ENCODE results near the gene OR14J1. TPM values are rescaled to one million over a fixed set of nuclear protein-coding genes. Genes with fewer than 3 reads are reported as not detected.
"Not testable (repeated sequence)": the region's sequence is repeated elsewhere in the genome, so short reads cannot be mapped to it uniquely, and the experiment has no call there.

The OR14J1 gene
- total RNA-seq, 1 donor = not detected

DNA sequence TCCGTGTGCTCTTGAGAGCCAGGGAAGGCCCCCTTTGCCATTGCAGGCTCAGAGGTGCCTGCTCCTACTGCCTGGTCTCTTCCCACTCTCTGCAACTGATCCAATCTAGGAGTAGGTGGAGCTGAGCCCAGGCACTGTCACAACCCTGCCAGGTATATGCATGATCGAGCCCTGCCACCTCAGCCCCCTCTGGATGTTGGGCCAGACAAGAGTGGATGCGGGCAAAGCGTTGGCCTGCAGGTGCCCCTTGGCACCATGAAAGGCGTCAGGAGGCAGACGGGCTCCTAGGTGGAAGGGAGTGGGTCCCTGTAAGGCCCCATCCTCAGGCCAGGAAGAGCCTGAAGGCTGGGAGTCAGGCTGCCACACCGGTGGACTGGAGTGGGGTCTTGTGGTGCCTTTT lies 5.9 kb upstream of the OR14J1 start:
- no peak overlapping the region for H3K4me3 ChIP-seq (ENCODE audit: low read depth, low read length)
- TF ChIP-seq, protein P1, sequence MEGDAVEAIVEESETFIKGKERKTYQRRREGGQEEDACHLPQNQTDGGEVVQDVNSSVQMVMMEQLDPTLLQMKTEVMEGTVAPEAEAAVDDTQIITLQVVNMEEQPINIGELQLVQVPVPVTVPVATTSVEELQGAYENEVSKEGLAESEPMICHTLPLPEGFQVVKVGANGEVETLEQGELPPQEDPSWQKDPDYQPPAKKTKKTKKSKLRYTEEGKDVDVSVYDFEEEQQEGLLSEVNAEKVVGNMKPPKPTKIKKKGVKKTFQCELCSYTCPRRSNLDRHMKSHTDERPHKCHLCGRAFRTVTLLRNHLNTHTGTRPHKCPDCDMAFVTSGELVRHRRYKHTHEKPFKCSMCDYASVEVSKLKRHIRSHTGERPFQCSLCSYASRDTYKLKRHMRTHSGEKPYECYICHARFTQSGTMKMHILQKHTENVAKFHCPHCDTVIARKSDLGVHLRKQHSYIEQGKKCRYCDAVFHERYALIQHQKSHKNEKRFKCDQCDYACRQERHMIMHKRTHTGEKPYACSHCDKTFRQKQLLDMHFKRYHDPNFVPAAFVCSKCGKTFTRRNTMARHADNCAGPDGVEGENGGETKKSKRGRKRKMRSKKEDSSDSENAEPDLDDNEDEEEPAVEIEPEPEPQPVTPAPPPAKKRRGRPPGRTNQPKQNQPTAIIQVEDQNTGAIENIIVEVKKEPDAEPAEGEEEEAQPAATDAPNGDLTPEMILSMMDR (IDR thresholded peaks at IDR 0.05; ENCODE audit: insufficient read depth, low read length) = no peak
- no peak for DNase-seq (ENCODE audit: low read depth)

DNA sequence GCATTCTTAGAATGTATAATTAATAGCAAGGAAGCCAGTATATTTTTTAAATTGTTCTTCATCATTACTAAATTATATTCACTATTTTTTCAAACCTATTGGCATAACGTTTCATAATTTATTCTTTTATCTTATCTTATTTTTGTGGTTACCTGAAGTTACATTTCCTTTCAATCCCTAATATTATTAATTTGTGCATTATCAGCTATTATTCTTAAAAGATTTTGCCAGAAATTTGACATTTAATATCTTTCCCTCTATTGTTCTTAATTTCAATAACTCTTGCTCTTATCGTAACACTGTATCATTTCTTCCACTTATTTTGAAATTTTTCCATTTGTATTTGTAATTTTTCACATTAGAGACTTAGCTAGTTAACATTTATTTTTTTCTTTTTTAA lies 18.4 kb downstream of the OR14J1 start:
- TF ChIP-seq, protein P1 (IDR thresholded peaks at IDR 0.05; ENCODE audit: insufficient read depth, low read length) = no peak
- H3K4me3 ChIP-seq (ENCODE audit: low read depth, low read length) = no peak overlapping the region
- no peak for DNase-seq (ENCODE audit: low read depth)

DNA sequence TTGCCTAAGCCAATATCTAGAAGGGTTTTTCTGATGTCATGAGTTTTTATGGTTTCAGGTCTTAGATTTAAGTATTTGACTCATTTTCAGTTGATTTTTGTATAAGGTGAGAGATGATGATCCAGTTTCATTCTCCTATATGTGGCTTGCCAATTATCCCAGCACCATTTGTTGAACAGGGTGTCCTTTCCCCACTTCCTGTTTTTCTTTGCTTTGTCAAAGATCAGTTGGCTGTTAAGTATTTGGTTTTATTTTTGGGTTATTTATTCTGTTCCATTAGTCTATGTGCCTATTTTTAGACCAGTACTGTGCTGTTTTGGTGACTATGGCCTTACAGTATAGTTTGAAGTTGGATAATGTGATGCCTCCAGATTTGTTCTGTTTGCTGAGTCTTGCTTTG lies 21.8 kb downstream of the OR14J1 start:
- DNase-seq (ENCODE audit: low read depth); H3K4me3 ChIP-seq (ENCODE audit: low read depth, low read length): not testable (repeated sequence)

DNA sequence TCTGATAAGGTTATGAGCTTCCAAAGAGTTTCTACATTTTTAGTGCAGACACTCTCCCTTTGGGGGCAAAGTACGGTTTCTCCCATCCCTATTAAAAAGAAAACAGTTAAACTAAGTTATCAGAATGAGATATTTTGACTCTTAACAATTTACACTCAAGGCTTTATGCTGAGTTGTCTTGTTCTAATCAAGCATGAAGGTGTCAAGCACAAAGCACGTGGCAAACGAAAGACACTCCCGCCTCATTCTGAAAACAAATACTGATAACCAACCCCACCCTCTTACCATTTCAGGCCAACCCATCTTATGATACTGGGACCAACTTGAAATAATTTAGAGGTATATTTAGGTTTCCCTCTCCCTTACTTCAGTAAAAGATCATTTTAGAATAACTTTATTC lies 24.3 kb downstream of the OR14J1 start:
- TF ChIP-seq, protein P1 (IDR thresholded peaks at IDR 0.05; ENCODE audit: insufficient read depth, low read length) = no peak
- DNase-seq (ENCODE audit: low read depth) = no peak
- no peak overlapping the region for H3K4me3 ChIP-seq (ENCODE audit: low read depth, low read length)

DNA sequence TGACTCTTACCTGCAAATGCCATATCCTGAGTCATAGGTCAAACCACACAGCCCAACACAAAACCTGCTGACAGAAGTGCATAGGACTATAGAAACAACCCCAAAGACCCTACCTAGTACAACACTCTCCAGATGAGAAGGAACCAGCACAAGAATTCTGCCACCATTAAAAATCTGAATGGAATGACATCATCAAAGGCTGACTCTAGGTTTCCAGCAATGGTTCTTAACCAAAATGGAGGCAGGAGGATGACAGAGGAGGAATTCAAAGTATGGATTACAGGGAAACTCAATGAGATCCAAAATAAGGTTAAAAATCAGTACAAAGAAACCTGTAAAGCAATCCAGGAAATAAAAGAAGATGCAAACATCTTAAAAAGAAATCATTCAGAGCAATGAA lies 31.2 kb downstream of the OR14J1 start:
- H3K4me3 ChIP-seq (ENCODE audit: low read depth, low read length) = no peak overlapping the region

DNA sequence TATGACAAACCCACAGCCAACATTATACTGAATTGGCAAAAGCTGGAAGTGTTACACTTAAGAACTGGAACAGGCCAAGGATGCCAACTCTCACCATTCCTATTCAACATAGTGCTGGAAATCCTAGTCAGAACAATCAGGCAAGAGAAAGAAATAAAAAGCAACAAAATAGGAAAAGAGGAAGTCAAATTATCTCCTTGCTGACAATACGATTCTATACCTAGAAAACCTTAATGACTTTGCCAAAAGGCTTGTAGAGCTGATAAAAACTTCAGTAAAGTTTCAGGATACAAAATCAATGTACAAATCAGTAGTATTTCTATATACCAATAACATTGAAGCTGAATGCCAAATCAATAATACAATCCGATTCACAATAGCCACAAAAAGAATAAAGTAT lies 34.8 kb downstream of the OR14J1 start:
- DNase-seq (ENCODE audit: low read depth) = no peak
- H3K4me3 ChIP-seq (ENCODE audit: low read depth, low read length) = no peak overlapping the region
- TF ChIP-seq, protein P1 (IDR thresholded peaks at IDR 0.05; ENCODE audit: insufficient read depth, low read length) = no peak

More for the DNA sequence above, 31.2 kb downstream of the OR14J1 start:
- TF ChIP-seq, protein P1 (IDR thresholded peaks at IDR 0.05; ENCODE audit: insufficient read depth, low read length) = no peak
- DNase-seq (ENCODE audit: low read depth) = no peak

DNA sequence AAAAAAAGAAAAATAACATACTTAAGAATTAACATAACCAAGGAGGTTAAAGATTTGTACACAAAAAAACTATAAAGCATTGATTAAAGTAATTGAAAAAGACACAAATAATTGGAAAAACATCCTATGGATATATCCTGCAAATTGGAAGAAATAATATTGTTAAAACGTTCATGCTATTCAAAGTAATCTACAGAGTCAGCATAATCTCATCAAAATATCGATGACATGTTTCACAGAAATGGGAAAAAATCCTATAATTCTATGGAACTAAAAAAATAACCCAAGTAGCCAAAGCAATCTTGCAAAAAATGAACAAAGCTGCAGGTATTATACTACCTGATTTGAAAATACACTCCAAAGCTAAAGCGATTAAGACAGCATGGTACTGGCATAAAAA lies 43.9 kb downstream of the OR14J1 start:
- TF ChIP-seq, protein P1 (IDR thresholded peaks at IDR 0.05; ENCODE audit: insufficient read depth, low read length) = no peak
- no peak overlapping the region for H3K4me3 ChIP-seq (ENCODE audit: low read depth, low read length)
- DNase-seq (ENCODE audit: low read depth) = no peak

DNA sequence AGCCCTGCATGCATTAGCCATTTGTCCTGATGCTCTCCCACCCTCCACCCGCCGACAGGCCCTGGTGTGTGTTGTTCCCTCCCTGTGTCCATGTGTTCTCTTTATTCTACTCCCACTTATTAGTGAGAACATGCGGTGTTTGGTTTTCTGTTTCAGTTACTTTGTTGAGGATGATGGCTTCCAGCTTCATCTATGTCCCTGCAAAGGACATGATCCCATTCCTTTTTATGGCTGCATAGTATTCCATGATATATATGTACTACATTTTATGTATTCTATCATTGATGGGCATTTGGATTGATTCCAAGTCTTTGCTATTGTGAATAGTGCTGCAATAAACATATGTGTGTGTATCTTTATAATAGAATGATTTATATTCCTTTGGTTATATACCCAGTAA lies 47.8 kb downstream of the OR14J1 start:
- not testable (repeated sequence) for H3K4me3 ChIP-seq (ENCODE audit: low read depth, low read length); DNase-seq (ENCODE audit: low read depth)
